H1 (cell line): ENCODE data around the gene CTNNBL1. TPM values are rescaled to one million over a fixed set of nuclear protein-coding genes. Genes with fewer than 3 reads are reported as not detected.

Experiments
- CTCF ChIA-PET: fragments of 300-600 bp; sonication (Branson Sonifier 250); formaldehyde crosslinking; loops from one replicate; lab custom pipeline; 2021; ENCODE audit not compliant: partially characterized antibody; lab: Charles Lee
- POLR2A ChIA-PET: fragments of 300-600 bp; sonication (Branson Sonifier 250); formaldehyde crosslinking; loops from one replicate; lab custom pipeline; 2021; ENCODE audit warnings: inconsistent platforms; ENCODE audit not compliant: partially characterized antibody; lab: Charles Lee
- DNase-seq, 2 experiments: peaks; one replicate each; pipeline versions ENCODE4 v3.0.0 to v3.0.0-alpha.2; 2010 to 2022; ENCODE audit warnings: low spot score in 2 of 2, low read depth in 1 of 2, mixed read lengths in 1 of 2
- FAIRE-seq: peaks from 2 replicates; lab custom pipeline; 2011; peaks lifted over from hg19 to GRCh38; lab: Jason Lieb, UNC
- H2AFZ ChIP-seq: 2 replicates; pipeline ENCODE4 v1.8.1; 2012; ENCODE audit warnings: low read length, inconsistent platforms
- H2AK5ac ChIP-seq: 2 replicates; pipeline ENCODE4 v1.6.1; 2013; ENCODE audit warnings: low read depth, low read length
- H2BK120ac ChIP-seq: replicated peaks from 2 replicates; pipeline ENCODE3; 2013; ENCODE audit warnings: low read depth, low read length, inconsistent platforms
- H2BK12ac ChIP-seq: 2 replicates; pipeline ENCODE4 v1.6.1; 2013; ENCODE audit warnings: low read depth, low read length
- H2BK15ac ChIP-seq: 2 replicates; pipeline ENCODE4 v1.6.1; 2013; ENCODE audit warnings: low read length
- H2BK20ac ChIP-seq: 2 replicates; pipeline ENCODE4 v1.6.1; 2013; ENCODE audit warnings: low read length
- H2BK5ac ChIP-seq: 2 replicates; pipeline ENCODE4 v1.6.1; 2013; ENCODE audit warnings: low read depth, low read length
- H3K14ac ChIP-seq: 2 replicates; pipeline ENCODE4 v1.6.1; 2013; ENCODE audit warnings: inconsistent platforms; ENCODE audit not compliant: insufficient read length
- H3K18ac ChIP-seq: 2 replicates; pipeline ENCODE4 v1.6.1; 2013; ENCODE audit warnings: low read length; ENCODE audit errors: extremely low read depth
- H3K23ac ChIP-seq: 2 replicates; pipeline ENCODE4 v1.6.1; 2013; ENCODE audit warnings: inconsistent platforms; ENCODE audit not compliant: insufficient read length
- H3K23me2 ChIP-seq: 2 replicates; pipeline ENCODE4 v1.6.1; 2013; ENCODE audit warnings: low read depth, low read length
- H3K27ac ChIP-seq: 2 replicates; pipeline ENCODE4 v1.6.1; 2011; ENCODE audit warnings: low read depth, low read length, inconsistent platforms
- H3K27me3 ChIP-seq, 4 experiments: replicated peaks in 1 of 4; 1 replicate in 1 of 4; 2 replicates in 3 of 4; pipeline versions ENCODE4 v1.6.1 to v1.8.1; 2011 to 2013; ENCODE audit warnings: low read length in 3 of 4, mild to moderate bottlenecking in 3 of 4, inconsistent platforms in 2 of 4, mixed read lengths in 2 of 4, moderate library complexity in 1 of 4; ENCODE audit not compliant: control insufficient read depth in 3 of 4, insufficient read depth in 3 of 4; ENCODE audit errors: extremely low read depth in 1 of 4
- H3K36me3 ChIP-seq, 4 experiments: 2 replicates each; pipeline versions ENCODE4 v1.6.1 to v1.8.1; 2011 to 2013; ENCODE audit warnings: mild to moderate bottlenecking in 4 of 4, low read length in 3 of 4, moderate library complexity in 2 of 4, control low read depth in 1 of 4, inconsistent platforms in 1 of 4; ENCODE audit not compliant: insufficient read depth in 4 of 4, control insufficient read depth in 2 of 4
- H3K4ac ChIP-seq: replicated peaks from 2 replicates; pipeline ENCODE3; 2013; ENCODE audit warnings: low read length, low read depth, mixed read lengths, inconsistent platforms; ENCODE audit not compliant: insufficient read length
- H3K4me1 ChIP-seq, 4 experiments: replicated peaks in 1 of 4; 1 replicate in 1 of 4; 2 replicates in 3 of 4; pipeline versions ENCODE4 v1.6.1 to v1.8.1; 2011 to 2013; ENCODE audit warnings: low read length in 3 of 4, inconsistent platforms in 2 of 4, mixed read lengths in 1 of 4; ENCODE audit not compliant: insufficient read depth in 4 of 4, control insufficient read depth in 3 of 4
- H3K4me2 ChIP-seq, 2 experiments: 2 replicates each; pipeline versions ENCODE4 v1.6.1 to v1.8.1; 2011 to 2013; ENCODE audit warnings: low read depth in 2 of 2, low read length in 2 of 2, control low read depth in 1 of 2, inconsistent platforms in 1 of 2, mild to moderate bottlenecking in 1 of 2; ENCODE audit not compliant: insufficient read depth in 1 of 2
- H3K4me3 ChIP-seq, 4 experiments: fragments of 200-600, 300-600 bp in 1 of 4; sonication (generic), shearing (Covaris generic), sonication (Bioruptor Twin) in 1 of 4; 2 replicates each; pipeline versions ENCODE4 v1.5.1 to v1.8.1; 2011 to 2016; ENCODE audit warnings: low read length in 4 of 4, low read depth in 3 of 4, control low read depth in 2 of 4, inconsistent platforms in 2 of 4, mild to moderate bottlenecking in 2 of 4, mixed read lengths in 1 of 4, moderate library complexity in 1 of 4; ENCODE audit not compliant: insufficient read depth in 2 of 4; ENCODE audit errors: extremely low read depth in 1 of 4
- H3K56ac ChIP-seq: replicated peaks from 2 replicates; pipeline ENCODE3; 2013; ENCODE audit warnings: low read depth, mild to moderate bottlenecking, mixed read lengths, low read length, inconsistent platforms; ENCODE audit not compliant: insufficient read length
- H3K79me1 ChIP-seq: 2 replicates; pipeline ENCODE4 v1.6.1; 2013; ENCODE audit warnings: low read depth, low read length, control low read depth
- H3K79me2 ChIP-seq, 2 experiments: 2 replicates each; pipeline versions ENCODE4 v1.6.1 to v1.8.1; 2012 to 2013; ENCODE audit warnings: low read length in 2 of 2, mild to moderate bottlenecking in 2 of 2, inconsistent platforms in 1 of 2; ENCODE audit not compliant: insufficient read depth in 2 of 2, control insufficient read depth in 1 of 2
- H3K9ac ChIP-seq, 4 experiments: replicated peaks in 1 of 4; 1 replicate in 1 of 4; 2 replicates in 3 of 4; pipeline versions ENCODE4 v1.6.1 to v1.8.1; 2011 to 2013; ENCODE audit warnings: low read depth in 3 of 4, low read length in 3 of 4, control low read depth in 2 of 4, mild to moderate bottlenecking in 2 of 4, moderate library complexity in 2 of 4, inconsistent platforms in 1 of 4; ENCODE audit errors: extremely low read depth in 1 of 4
- H3K9me3 ChIP-seq, 2 experiments: 2 replicates each; pipeline versions ENCODE4 v1.6.1 to v1.8.1; 2012 to 2013; ENCODE audit warnings: mild to moderate bottlenecking in 2 of 2, moderate library complexity in 2 of 2, control low read depth in 1 of 2, inconsistent platforms in 1 of 2, low read depth in 1 of 2, low read length in 1 of 2, mixed read lengths in 1 of 2; ENCODE audit not compliant: insufficient read depth in 2 of 2
- H4K20me1 ChIP-seq, 2 experiments: replicated peaks in 1 of 2; 2 replicates each; pipeline versions ENCODE3 to v1.8.1; 2011 to 2013; ENCODE audit warnings: inconsistent platforms in 2 of 2, low read length in 2 of 2, mild to moderate bottlenecking in 1 of 2; ENCODE audit not compliant: insufficient read depth in 2 of 2, control insufficient read depth in 1 of 2
- H4K5ac ChIP-seq: 2 replicates; pipeline ENCODE4 v1.6.1; 2013; ENCODE audit warnings: low read length, low read depth, mixed read lengths, inconsistent platforms; ENCODE audit not compliant: insufficient read length
- H4K8ac ChIP-seq: 2 replicates; pipeline ENCODE4 v1.8.0; 2013; ENCODE audit warnings: mild to moderate bottlenecking, moderate library complexity, low read length, inconsistent platforms; ENCODE audit not compliant: insufficient read depth; ENCODE audit errors: extremely low read depth
- H4K91ac ChIP-seq: replicated peaks from 2 replicates; pipeline ENCODE3; 2013; ENCODE audit warnings: low read length, mixed read lengths, inconsistent platforms; ENCODE audit not compliant: insufficient read length
- CBX8 ChIP-seq: fragments of 300-800, 300-1000 bp; sonication (generic); IDR thresholded peaks from 2 replicates; pipeline ENCODE4 v1.7.1; 2016; ENCODE audit warnings: low read depth, low read length, borderline replicate concordance
- CEBPB ChIP-seq: IDR thresholded peaks from 2 replicates; pipeline ENCODE4 v1.6.1; 2012; ENCODE audit warnings: low read depth, low read length
- CREB1 ChIP-seq: IDR thresholded peaks from 2 replicates; pipeline ENCODE4 v1.6.1; 2012; ENCODE audit warnings: inconsistent platforms
- FOSL1 ChIP-seq: IDR thresholded peaks from 2 replicates; pipeline ENCODE4 v1.6.1; 2011; ENCODE audit warnings: mild to moderate bottlenecking, low read depth, low read length, moderate library complexity; ENCODE audit not compliant: insufficient read depth
- RFX5 ChIP-seq: IDR thresholded peaks from 2 replicates; pipeline ENCODE4 v1.6.1; 2011; ENCODE audit warnings: low read depth, low read length, improper control_type of control experiment, borderline replicate concordance
- SIX5 ChIP-seq: IDR thresholded peaks from 2 replicates; pipeline ENCODE4 v1.6.1; 2011; ENCODE audit warnings: mild to moderate bottlenecking, low read depth, low read length
- WGBS, 2 experiments: shearing (Covaris generic) in 1 of 2; methylation state at CpG; one replicate each; pipeline versions ENCODE4 v1.1.6 to v1.1.7; 2013 to 2015; ENCODE audit warnings: low lambda C conversion rate in 2 of 2, mixed read lengths in 2 of 2, inconsistent platforms in 1 of 2, low coverage in 1 of 2, missing lambda C conversion rate in 1 of 2; ENCODE audit not compliant: insufficient replicate concordance in 2 of 2, insufficient coverage in 1 of 2, insufficient read length in 1 of 2; ENCODE audit errors: extremely low coverage in 1 of 2, missing lambda C conversion rate in 1 of 2; 5-methylcytosine and 5-hydroxymethylcytosine counted together
- polyA plus RNA-seq, 7 experiments: library from polyadenylated mRNA; depleted of rRNA in 3 of 7; stranded (reverse) in 5 of 7; unstranded in 2 of 7; fragments of >200 nt in 5 of 7; fragments of 200-250 nt in 2 of 7; gene quantifications; 1 replicate in 5 of 7; 2 replicates in 1 of 7; 4 replicates in 1 of 7; pipeline versions ENCODE4 v1.2.1 to v1.2.3, GENCODE V29; 2011 to 2013; ENCODE audit warnings: missing spikeins in 2 of 7, mixed read lengths in 2 of 7
- total RNA-seq: library from RNA; stranded (reverse); fragmentation: NEBNext Ultra II Directional; extraction: Animal tissue kit (Norgen Biotek cat#: 25700); gene quantifications from 2 replicates; pipeline ENCODE4 v1.2.1, GENCODE V29; 2021
- TF ChIP-seq, protein P1 (sequence below), 3 experiments: IDR thresholded peaks; 1 replicate in 2 of 3; 2 replicates in 1 of 3; pipeline versions ENCODE4 v1.5.1 to v1.6.1; 2011; ENCODE audit warnings: low read length in 3 of 3, mild to moderate bottlenecking in 3 of 3, inconsistent platforms in 2 of 3, low read depth in 1 of 3, moderate library complexity in 1 of 3; ENCODE audit not compliant: insufficient read depth in 1 of 3; ENCODE audit errors: control extremely low read depth in 1 of 3
- TF ChIP-seq, protein P2 (sequence below): IDR thresholded peaks from 2 replicates; pipeline ENCODE4 v1.6.1; 2011; ENCODE audit warnings: low read length, improper control_type of control experiment
- TF ChIP-seq, protein P3 (sequence below): IDR thresholded peaks from 2 replicates; pipeline ENCODE4 v1.6.1; 2012; ENCODE audit warnings: low read length, inconsistent platforms

The CTNNBL1 gene
- total and polyA plus RNA-seq, 2 of the 8 experiments (the other 6 are each of a cell fraction or from before 2014, with no cell fraction given) = 19.6 to 81.6 TPM

DNA sequence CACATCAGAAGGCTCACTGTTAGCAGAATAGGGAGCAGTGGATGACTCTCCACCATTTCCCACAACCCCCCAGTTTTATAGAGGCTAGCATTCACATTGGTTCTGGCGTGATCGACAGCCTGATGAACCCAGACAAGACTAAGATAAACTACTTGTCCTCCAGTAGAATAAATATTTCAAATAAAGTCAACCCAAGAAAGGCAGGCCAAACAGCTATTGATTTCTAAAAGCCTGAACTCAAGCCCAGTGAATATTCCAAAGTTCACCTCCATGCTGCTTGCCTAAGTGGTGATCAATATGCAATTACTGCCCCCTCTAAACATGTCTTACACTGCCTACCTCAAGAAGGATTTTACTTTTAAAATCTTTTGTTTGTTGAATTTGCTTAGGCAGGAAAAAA lies 104.5 kb downstream of the CTNNBL1 start:
- Histone ChIP-seq H2AK5ac (no peak overlapping the region), H3K14ac (no peak overlapping the region), H4K5ac (no peak overlapping the region), H3K4me2 (no peak overlapping the region), H3K9ac (no peak overlapping the region; a peak in 1 of 7 replicates), H2BK5ac (no peak overlapping the region), H3K4ac (no peak overlapping the region), H3K9me3 (no peaks in the 10 kb centered on the region), H3K18ac (no peak overlapping the region), H3K36me3 (peaks cover 0 to 2% (median 0%) of the 10 kb centered on the region in 4 experiments; a peak in 2 of 8 replicates), H3K79me2 (no peaks in the 10 kb centered on the region), H4K91ac (no peak overlapping the region), H3K4me1 (no peaks in the 10 kb centered on the region), H3K23ac (no peak overlapping the region), H3K56ac (no peak overlapping the region), H2BK12ac (no peak overlapping the region), H4K20me1 (peaks cover 0 to 2% of the 10 kb centered on the region in 2 experiments), H3K27me3 (no peaks in the 10 kb centered on the region), H2BK120ac (no peak overlapping the region), H2BK15ac (no peak overlapping the region), H3K4me3 (no peak overlapping the region), H2BK20ac (no peak overlapping the region), H2AFZ (no peak overlapping the region), H3K23me2 (no peaks in the 10 kb centered on the region), H3K27ac (no peak overlapping the region), H3K79me1 (no peaks in the 10 kb centered on the region), H4K8ac (no peak overlapping the region)
- CTCF ChIA-PET = interaction anchor here (1.6 kb wide), 1 partner anchor 233 kb away, joined by 4 read pairs; no protein-coding TSS in a partner anchor
- 91% methylated on average over 2 of the region's 2 CpGs; no CpG with 5 or more reads in 1 of the 2 experiments for WGBS, 2 experiments
- POLR2A ChIA-PET = no interaction called here
- DNase-seq (no peak), FAIRE-seq (no peak)
- TF ChIP-seq, protein P1, sequence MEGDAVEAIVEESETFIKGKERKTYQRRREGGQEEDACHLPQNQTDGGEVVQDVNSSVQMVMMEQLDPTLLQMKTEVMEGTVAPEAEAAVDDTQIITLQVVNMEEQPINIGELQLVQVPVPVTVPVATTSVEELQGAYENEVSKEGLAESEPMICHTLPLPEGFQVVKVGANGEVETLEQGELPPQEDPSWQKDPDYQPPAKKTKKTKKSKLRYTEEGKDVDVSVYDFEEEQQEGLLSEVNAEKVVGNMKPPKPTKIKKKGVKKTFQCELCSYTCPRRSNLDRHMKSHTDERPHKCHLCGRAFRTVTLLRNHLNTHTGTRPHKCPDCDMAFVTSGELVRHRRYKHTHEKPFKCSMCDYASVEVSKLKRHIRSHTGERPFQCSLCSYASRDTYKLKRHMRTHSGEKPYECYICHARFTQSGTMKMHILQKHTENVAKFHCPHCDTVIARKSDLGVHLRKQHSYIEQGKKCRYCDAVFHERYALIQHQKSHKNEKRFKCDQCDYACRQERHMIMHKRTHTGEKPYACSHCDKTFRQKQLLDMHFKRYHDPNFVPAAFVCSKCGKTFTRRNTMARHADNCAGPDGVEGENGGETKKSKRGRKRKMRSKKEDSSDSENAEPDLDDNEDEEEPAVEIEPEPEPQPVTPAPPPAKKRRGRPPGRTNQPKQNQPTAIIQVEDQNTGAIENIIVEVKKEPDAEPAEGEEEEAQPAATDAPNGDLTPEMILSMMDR (IDR thresholded peaks at IDR 0.05; ENCODE audit: control extremely low read depth in 1 of 3, insufficient read depth in 1 of 3, low read depth in 1 of 3, low read length in 3 of 3) = no peak
- no peak for TF ChIP-seq CBX8
- TF ChIP-seq, protein P2, sequence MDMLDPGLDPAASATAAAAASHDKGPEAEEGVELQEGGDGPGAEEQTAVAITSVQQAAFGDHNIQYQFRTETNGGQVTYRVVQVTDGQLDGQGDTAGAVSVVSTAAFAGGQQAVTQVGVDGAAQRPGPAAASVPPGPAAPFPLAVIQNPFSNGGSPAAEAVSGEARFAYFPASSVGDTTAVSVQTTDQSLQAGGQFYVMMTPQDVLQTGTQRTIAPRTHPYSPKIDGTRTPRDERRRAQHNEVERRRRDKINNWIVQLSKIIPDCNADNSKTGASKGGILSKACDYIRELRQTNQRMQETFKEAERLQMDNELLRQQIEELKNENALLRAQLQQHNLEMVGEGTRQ = no peak
- no peak for TF ChIP-seq RFX5
- TF ChIP-seq CEBPB = no peak
- TF ChIP-seq, protein P3, sequence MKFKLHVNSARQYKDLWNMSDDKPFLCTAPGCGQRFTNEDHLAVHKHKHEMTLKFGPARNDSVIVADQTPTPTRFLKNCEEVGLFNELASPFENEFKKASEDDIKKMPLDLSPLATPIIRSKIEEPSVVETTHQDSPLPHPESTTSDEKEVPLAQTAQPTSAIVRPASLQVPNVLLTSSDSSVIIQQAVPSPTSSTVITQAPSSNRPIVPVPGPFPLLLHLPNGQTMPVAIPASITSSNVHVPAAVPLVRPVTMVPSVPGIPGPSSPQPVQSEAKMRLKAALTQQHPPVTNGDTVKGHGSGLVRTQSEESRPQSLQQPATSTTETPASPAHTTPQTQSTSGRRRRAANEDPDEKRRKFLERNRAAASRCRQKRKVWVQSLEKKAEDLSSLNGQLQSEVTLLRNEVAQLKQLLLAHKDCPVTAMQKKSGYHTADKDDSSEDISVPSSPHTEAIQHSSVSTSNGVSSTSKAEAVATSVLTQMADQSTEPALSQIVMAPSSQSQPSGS = no peak
- no peak for TF ChIP-seq SIX5
- TF ChIP-seq FOSL1 = no peak
- TF ChIP-seq CREB1 = no peak
